Measurements from ENCODE around the gene ZNRD2.
"Not testable (repeated sequence)": the region's sequence is repeated elsewhere in the genome, so short reads cannot be mapped to it uniquely, and the experiment has no call there.

ZNRD2 gene, protein sequence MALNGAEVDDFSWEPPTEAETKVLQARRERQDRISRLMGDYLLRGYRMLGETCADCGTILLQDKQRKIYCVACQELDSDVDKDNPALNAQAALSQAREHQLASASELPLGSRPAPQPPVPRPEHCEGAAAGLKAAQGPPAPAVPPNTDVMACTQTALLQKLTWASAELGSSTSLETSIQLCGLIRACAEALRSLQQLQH

GRCh38 chr11:65569973-65570918, at the start of gene ZNRD2:
Gene ZNRD2, plus strand, starts transcription at chr11:65570477. Its CDS starts 15 bp downstream, at chr11:65570492.
- DNase-seq, result peak; percentile 82 to 100 (median 98)

DNA sequence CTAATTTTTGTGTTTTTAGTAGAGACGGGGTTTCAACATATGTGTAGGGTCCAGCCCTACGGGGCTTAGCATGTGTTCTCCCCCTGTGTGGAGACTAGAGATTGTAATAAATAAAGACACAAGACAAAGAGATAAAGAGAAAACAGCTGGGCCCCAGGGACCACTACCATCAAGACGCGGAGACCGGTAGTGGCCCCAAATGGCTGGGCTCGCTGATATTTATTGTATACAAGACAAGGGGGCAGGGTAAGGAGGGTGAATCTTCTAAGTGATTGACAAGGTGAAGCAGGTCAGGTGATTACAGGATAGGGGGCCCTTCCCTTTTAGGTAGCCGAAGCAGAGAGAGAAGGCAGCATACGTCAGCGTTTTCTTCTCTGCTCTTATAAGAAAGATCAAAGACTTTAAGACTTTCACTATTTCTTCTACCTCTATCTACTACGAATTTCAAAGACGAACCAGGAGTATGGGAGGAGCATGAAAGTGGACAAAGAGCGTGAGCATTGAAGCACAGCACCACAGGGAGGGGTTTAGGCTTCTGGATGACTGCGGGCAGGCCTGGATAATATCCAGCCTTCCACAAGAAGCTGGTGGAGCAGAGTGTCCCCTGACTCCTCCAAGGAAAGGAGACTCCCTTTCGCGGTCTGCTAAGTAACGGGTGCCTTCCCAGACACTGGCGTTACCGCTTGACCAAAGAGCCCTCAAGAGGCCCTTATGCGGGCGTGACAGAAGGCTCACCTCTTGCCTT, 48.3 kb upstream of the ZNRD2 start:
- not testable (repeated sequence) for DNase-seq

GRCh38 chr11:65522718-65523630, 47.3 kb upstream of the ZNRD2 start:
- peak in 3 of 56 donors; percentile 22 to 39 (median 28) for DNase-seq

- DNase-seq, result not testable (repeated sequence)
These were observed 46.7 kb upstream of the ZNRD2 start for GRCh38 chr11:65523631-65523968.

DNA sequence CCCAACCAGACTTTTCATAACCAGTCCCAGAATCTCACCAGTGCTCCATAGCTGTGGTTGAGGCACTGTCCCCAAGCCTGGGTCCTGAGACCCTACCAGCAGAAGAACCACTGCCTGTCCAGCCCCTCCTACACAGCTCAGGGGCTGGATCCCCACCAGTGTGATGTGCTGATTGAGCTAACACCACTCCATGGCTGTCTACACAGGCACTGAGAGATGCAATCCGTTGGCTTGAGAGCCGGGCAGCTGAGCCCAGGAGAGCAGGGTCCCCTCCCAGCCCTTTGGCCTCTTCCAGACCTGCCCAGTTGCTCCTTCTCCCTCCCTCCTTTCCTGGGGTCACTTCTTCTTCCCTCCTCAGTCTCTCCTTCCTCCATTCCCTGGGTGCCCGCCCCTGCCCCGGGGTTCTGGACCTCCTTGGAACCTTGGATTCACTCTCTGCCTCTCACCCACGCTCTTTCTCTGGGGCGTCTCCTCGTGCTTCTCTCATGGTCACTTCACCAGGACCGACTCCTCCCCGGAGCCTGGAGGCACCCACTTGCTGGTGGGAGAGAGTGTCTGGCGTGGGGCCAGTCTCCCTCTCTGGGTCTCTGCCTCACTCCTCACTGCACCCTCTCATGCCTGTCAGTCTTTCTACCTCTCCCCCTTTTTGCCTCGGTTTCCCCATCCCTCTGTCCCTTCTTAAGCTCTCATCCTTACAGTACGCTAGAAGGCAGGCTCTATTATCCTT, 46.1 kb upstream of the ZNRD2 start:
- DNase-seq, result peak in 11 of 56 donors; percentile 22 to 72 (median 42)

DNA sequence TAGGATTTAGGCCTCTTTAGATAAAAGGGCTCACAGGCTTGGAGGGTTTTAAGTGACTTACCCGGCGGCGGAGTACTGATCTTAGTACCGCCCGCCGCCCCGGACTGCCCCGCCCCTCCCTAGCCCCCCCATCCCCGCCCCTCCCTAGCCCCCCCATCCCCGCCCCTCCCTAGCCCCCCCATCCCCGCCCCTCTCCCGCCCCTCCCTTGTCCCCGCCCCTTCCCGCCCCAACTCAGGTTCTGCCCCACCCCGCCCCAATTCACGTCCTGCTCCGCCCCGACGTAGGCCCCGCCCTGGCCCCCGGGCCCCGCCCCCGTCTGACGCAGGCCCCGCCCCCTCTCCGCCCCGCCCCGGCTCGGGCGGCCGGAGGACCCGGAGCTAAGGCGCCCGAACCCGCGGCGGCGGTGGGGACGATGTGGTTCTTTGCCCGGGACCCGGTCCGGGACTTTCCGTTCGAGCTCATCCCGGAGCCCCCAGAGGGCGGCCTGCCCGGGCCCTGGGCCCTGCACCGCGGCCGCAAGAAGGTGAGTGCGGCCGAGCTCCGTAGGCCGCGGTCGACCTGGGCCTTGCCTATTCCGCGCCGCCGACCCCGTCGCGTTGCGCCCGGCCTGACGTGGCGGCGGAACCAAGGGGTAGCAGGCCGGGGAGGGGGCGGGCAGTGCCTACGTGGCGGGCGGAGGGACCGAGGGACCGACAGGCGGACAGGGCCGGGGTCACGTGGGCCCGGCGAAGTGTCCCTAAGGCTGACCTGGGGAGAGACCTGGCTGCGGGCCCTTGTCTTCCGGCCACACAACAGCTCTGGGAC, 45.3 kb upstream of the ZNRD2 start, which contains the start of gene SCYL1:
SCYL1 (plus strand) TSS at position 343 of the 805 bp plus-strand sequence; CDS start at position 414, 71 bp downstream.
- peak in 55 of 56 donors; percentile 20 to 92 (median 78) for DNase-seq

GRCh38 chr11:65525546-65526480, 44.5 kb upstream of the ZNRD2 start:
- DNase-seq, result no peak

DNA sequence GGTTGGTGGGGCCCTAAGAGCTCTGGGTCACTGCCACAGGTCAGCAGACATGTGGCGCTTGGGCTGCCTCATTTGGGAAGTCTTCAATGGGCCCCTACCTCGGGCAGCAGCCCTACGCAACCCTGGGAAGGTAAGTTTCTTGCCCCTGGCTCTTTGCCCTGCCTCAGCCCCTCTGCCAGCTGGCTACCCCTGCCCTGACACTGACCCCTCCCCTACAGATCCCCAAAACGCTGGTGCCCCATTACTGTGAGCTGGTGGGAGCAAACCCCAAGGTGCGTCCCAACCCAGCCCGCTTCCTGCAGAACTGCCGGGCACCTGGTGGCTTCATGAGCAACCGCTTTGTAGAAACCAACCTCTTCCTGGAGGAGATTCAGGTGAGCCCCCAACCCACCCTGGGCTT, 43.5 kb upstream of the ZNRD2 start:
- no peak for DNase-seq

GRCh38 chr11:65528819-65529350, 41.4 kb upstream of the ZNRD2 start:
- no peak for DNase-seq

DNA sequence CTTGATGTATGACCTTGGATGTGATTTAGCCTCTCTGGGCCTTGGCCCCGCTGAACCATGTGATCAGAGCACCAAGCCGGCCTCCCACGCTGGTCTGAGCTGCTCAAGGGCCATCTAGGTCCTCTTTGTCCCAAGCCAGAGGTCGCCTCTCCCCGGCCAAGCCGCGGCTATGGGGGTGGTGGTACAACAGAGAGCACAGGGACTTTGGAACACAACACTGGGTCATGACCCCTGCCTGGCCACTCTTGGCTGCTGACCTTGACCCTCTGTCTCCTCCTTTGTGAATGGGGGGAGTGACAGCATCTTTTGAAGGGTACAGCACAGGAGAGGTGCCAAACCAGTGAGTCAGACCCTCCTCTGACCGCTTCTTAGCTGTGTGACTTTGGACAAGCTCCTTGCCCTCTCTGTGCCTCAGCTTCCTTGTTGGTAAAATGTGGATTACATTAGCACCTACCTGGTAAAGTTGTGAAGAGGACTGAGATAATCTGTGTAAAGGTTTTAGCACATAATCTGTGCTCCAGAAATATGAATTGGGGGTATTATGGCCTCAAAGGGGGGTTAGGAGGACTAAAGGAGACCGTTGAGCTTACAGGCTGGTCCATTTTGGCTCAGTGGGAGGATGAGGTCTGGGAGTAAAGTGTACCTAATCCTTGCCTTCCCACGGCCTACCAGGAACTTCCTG, 40.7 kb upstream of the ZNRD2 start:
- DNase-seq, result no peak

DNA sequence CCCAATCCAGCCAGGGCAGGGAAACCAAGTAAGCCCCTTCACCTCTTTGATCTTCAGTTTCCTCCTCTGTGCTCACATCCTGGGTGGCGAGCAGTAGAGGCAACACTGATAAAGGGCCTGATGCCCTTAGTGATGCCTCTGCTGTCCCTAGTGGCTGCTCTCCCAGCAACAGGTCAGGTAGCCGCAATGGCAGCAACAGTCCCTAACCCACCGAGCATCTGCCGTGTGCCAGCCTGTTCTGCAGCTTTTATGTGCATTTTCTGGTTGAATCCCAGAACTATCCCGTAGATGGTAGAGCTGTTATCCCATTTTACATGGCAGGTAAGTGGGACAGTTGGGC, 40.1 kb upstream of the ZNRD2 start:
- DNase-seq, result no peak

GRCh38 chr11:65532388-65533064, 37.8 kb upstream of the ZNRD2 start:
- no peak for DNase-seq

DNA sequence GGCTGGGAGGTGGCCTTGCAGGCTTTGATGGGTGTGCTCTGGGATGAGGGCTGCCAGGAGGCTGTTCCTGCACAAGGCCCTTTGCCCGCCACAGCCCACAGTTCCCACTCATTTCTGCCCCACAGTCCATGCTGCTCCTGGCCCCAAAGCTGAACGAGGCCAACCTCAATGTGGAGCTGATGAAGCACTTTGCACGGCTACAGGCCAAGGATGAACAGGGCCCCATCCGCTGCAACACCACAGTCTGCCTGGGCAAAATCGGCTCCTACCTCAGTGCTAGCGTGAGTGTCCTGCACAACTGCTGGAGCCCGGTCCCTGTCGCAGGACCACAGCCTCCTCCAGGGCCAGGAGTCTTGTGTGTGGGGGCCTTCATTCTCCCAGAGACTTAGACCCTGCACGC, 35.2 kb upstream of the ZNRD2 start:
- DNase-seq, result no peak

- DNase-seq, result no peak
These were observed 33.6 kb upstream of the ZNRD2 start for GRCh38 chr11:65536412-65537295.

- DNase-seq, result no peak
These were observed 33.0 kb upstream of the ZNRD2 start for GRCh38 chr11:65537296-65537597.

Data from amygdala (tissue), 56 donors.